Neural cell (in vitro differentiated cells): Measurements from ENCODE around the gene MACF1. TPM values are rescaled to one million over a fixed set of nuclear protein-coding genes. Genes with fewer than 3 reads are reported as not detected.

Source experiments
- H2AFZ ChIP-seq: fragments of 200-600, 300-800 bp; sonication (generic), shearing (Covaris generic); 2 replicates; pipeline ENCODE4 v1.6.0; 2014; ENCODE audit warnings: low read depth, mild to moderate bottlenecking, antibody characterized with exemption, low read length, moderate library complexity
- H3F3A ChIP-seq: fragments of 200-600 bp; shearing (Covaris generic); 2 replicates; pipeline ENCODE4 v1.6.1; 2016; ENCODE audit warnings: mild to moderate bottlenecking, moderate library complexity, mixed read lengths, antibody characterized with exemption, low read length; ENCODE audit not compliant: insufficient read depth, poor library complexity, severe bottlenecking
- H3K27ac ChIP-seq: fragments of 200-600, 300-800 bp; sonication (generic), shearing (Covaris generic); 2 replicates; pipeline ENCODE4 v1.5.1; 2014; ENCODE audit warnings: mild to moderate bottlenecking, low read length, moderate library complexity
- H3K27me3 ChIP-seq: fragments of 300-800, 200-600 bp; sonication (generic), shearing (Covaris generic); 2 replicates; pipeline ENCODE4 v1.6.0; 2014; ENCODE audit warnings: mild to moderate bottlenecking, low read depth, low read length, moderate library complexity; ENCODE audit not compliant: insufficient read depth
- H3K36me3 ChIP-seq: fragments of 300-800, 200-600 bp; sonication (generic), shearing (Covaris generic); 2 replicates; pipeline ENCODE4 v1.5.1; 2014; ENCODE audit warnings: mild to moderate bottlenecking, antibody characterized with exemption, low read length, moderate library complexity; ENCODE audit not compliant: insufficient read depth
- H3K4me2 ChIP-seq: fragments of 300-800, 200-600 bp; sonication (generic), shearing (Covaris generic); 2 replicates; pipeline ENCODE4 v1.6.0; 2014; ENCODE audit warnings: mild to moderate bottlenecking, low read length
- H3K4me3 ChIP-seq: fragments of 300-800, 200-600 bp; sonication (generic), shearing (Covaris generic); 2 replicates; pipeline ENCODE4 v1.5.1; 2014; ENCODE audit warnings: mild to moderate bottlenecking, low read length, moderate library complexity
- H3K79me2 ChIP-seq: fragments of 200-600 bp; shearing (Covaris generic); replicated peaks from 2 replicates; pipeline ENCODE4 v1.6.0; 2014; ENCODE audit warnings: mild to moderate bottlenecking, low read length, moderate library complexity; ENCODE audit not compliant: insufficient read depth
- H3K9ac ChIP-seq: fragments of 300-800, 200-600 bp; sonication (generic), shearing (Covaris generic); 2 replicates; pipeline ENCODE4 v1.6.1; 2016; ENCODE audit warnings: mild to moderate bottlenecking, low read length, mixed read lengths
- H3K9me2 ChIP-seq: fragments of 200-600 bp; shearing (Covaris generic); 2 replicates; pipeline ENCODE4 v1.6.1; 2016; ENCODE audit warnings: mild to moderate bottlenecking, low read length, mixed read lengths; ENCODE audit not compliant: insufficient read depth
- H3K9me3 ChIP-seq: fragments of 200-600, 300-800 bp; sonication (generic), shearing (Covaris generic); 2 replicates; pipeline ENCODE4 v1.6.1; 2016; ENCODE audit warnings: mild to moderate bottlenecking, mixed run types, low read length, moderate library complexity, mixed read lengths
- H4K20me1 ChIP-seq: fragments of 200-600 bp; shearing (Covaris generic); 2 replicates; pipeline ENCODE4 v1.6.1; 2016; ENCODE audit warnings: mild to moderate bottlenecking, mixed run types; ENCODE audit not compliant: insufficient read depth
- CTCF ChIP-seq: fragments of 450-650 bp; IDR thresholded peaks from 2 replicates; pipeline ENCODE4 v1.5.1; 2014; ENCODE audit warnings: antibody characterized with exemption, mild to moderate bottlenecking, moderate library complexity; ENCODE audit not compliant: poor library complexity, severe bottlenecking
- EP300 ChIP-seq: fragments of 450-650 bp; conservative IDR thresholded peaks from 2 replicates; pipeline ENCODE4 v1.6.1; 2014; ENCODE audit warnings: antibody characterized with exemption, mild to moderate bottlenecking, moderate library complexity; ENCODE audit not compliant: poor library complexity, severe bottlenecking
- EZH2 ChIP-seq: fragments of 200-600, 300-800 bp; shearing (Covaris generic), sonication (generic); IDR thresholded peaks from 2 replicates; pipeline ENCODE4 v1.6.1; 2014; ENCODE audit warnings: antibody characterized with exemption, low read length, borderline replicate concordance, mild to moderate bottlenecking; ENCODE audit not compliant: insufficient read depth, poor library complexity, severe bottlenecking
- MXI1 ChIP-seq: fragments of 450-650 bp; conservative IDR thresholded peaks from 2 replicates; pipeline ENCODE4 v1.6.1; 2014; ENCODE audit warnings: antibody characterized with exemption, mild to moderate bottlenecking; ENCODE audit not compliant: poor library complexity, severe bottlenecking
- POLR2AphosphoS5 ChIP-seq: IDR thresholded peaks from 2 replicates; pipeline ENCODE4 v1.6.1; 2012
- RAD21 ChIP-seq: fragments of 450-650 bp; conservative IDR thresholded peaks from 2 replicates; pipeline ENCODE4 v1.6.1; 2014; ENCODE audit warnings: antibody characterized with exemption, mild to moderate bottlenecking, moderate library complexity
- REST ChIP-seq: IDR thresholded peaks from 2 replicates; pipeline ENCODE4 v1.6.1; 2012; ENCODE audit warnings: borderline replicate concordance
- SMC3 ChIP-seq: fragments of 450-650 bp; conservative IDR thresholded peaks from 2 replicates; pipeline ENCODE4 v1.6.1; 2014; ENCODE audit warnings: antibody characterized with exemption, mild to moderate bottlenecking, moderate library complexity; ENCODE audit not compliant: poor library complexity
- TAF1 ChIP-seq: IDR thresholded peaks from 2 replicates; pipeline ENCODE4 v1.6.1; 2012; ENCODE audit warnings: low read depth
- polyA plus RNA-seq: library from polyadenylated mRNA; depleted of rRNA; stranded (reverse); fragments of >200 nt; gene quantifications from 2 replicates; pipeline ENCODE4 v1.2.3, GENCODE V29; 2014

Gene MACF1
- polyA plus RNA-seq, 1 donor from 2014 or later, result 176 TPM

- H3K4me3 ChIP-seq, result no peak overlapping the region
- no peak for TF ChIP-seq EP300
- TF ChIP-seq RAD21, result no peak
- no peak for TF ChIP-seq CTCF
- TF ChIP-seq TAF1, result no peak
- TF ChIP-seq REST, result no peak
- TF ChIP-seq EZH2, result no peak
- TF ChIP-seq MXI1, result no peak
- TF ChIP-seq POLR2AphosphoS5, result no peak
- TF ChIP-seq SMC3, result no peak
These were observed 50.7 kb downstream of the MACF1 start for GRCh38 chr1:39255222-39255621.

GRCh38 chr1:39258146-39258924, 53.8 kb downstream of the MACF1 start:
- peaks cover 14% of the 10 kb centered on the region for H3K79me2 ChIP-seq
- H3K27ac ChIP-seq, result no peak overlapping the region
- H3K9ac ChIP-seq, result no peak overlapping the region
- H3K9me3 ChIP-seq, result no peaks in the 10 kb centered on the region
- peaks cover 10% of the 10 kb centered on the region for H3K36me3 ChIP-seq
- H4K20me1 ChIP-seq, result no peaks in the 10 kb centered on the region
- H3K27me3 ChIP-seq, result no peaks in the 10 kb centered on the region
- H3K9me2 ChIP-seq, result no peaks in the 10 kb centered on the region
- H3K4me3 ChIP-seq, result no peak overlapping the region
- TF ChIP-seq TAF1, result no peak
- peak; percentile 40 for TF ChIP-seq MXI1
- no peak for TF ChIP-seq EP300
- TF ChIP-seq REST, result no peak
- no peak for TF ChIP-seq POLR2AphosphoS5
- peak; percentile 74 for TF ChIP-seq RAD21
- peak; percentile 80 for TF ChIP-seq SMC3
- TF ChIP-seq EZH2, result no peak
- peak; percentile 77 for TF ChIP-seq CTCF
- H3K4me2 ChIP-seq, result no peak overlapping the region
- no peak overlapping the region for H2AFZ ChIP-seq
- H3F3A ChIP-seq, result no peaks in the 10 kb centered on the region

More at GRCh38 chr1:39255222-39255621, 50.7 kb downstream of the MACF1 start:
- H3K36me3 ChIP-seq, result peaks cover 17% of the 10 kb centered on the region
- H3K9me2 ChIP-seq, result no peaks in the 10 kb centered on the region
- H3K9me3 ChIP-seq, result no peaks in the 10 kb centered on the region
- H3F3A ChIP-seq, result no peaks in the 10 kb centered on the region
- no peak overlapping the region for H3K27ac ChIP-seq
- no peak overlapping the region for H3K9ac ChIP-seq
- peaks cover 5% of the 10 kb centered on the region for H3K79me2 ChIP-seq
- H4K20me1 ChIP-seq, result no peaks in the 10 kb centered on the region
- H2AFZ ChIP-seq, result no peak overlapping the region
- H3K27me3 ChIP-seq, result no peaks in the 10 kb centered on the region
- H3K4me2 ChIP-seq, result no peak overlapping the region
